Measurements from ENCODE around the gene FAM184A. TPM values are rescaled to one million over a fixed set of nuclear protein-coding genes. Genes with fewer than 3 reads are reported as not detected.

FAM184A gene
- total and polyA plus RNA-seq, 2 experiments from 2014 or later: 13.7 to 18.6 TPM

GRCh38 chr6:119113961-119114360 is 35.5 kb upstream of the FAM184A start:
- Histone ChIP-seq H2AFZ (no peak overlapping the region), H3K36me3 (ENCODE audit: insufficient read depth) (no peaks in the 10 kb centered on the region), H3K79me2 (replicated peaks; ENCODE audit: insufficient read depth) (no peaks in the 10 kb centered on the region), H3K4me3 (no peak overlapping the region), H3K27ac (ENCODE audit: low read depth) (no peak overlapping the region), H3K9me2 (ENCODE audit: insufficient read depth) (no peaks in the 10 kb centered on the region), H3F3A (replicated peaks; ENCODE audit: low read depth) (no peaks in the 10 kb centered on the region), H3K4me2 (no peak overlapping the region), H3K4me1 (ENCODE audit: insufficient read depth) (peaks cover 5% of the 10 kb centered on the region), H4K20me1 (replicated peaks; ENCODE audit: insufficient read depth) (no peaks in the 10 kb centered on the region), H3K27me3 (ENCODE audit: insufficient read depth) (0 out of 2 replicates have a peak, but pooled peaks cover 3% of the 10 kb centered on the region)
- DNase-seq (ENCODE audit: low spot score) (no peak), ATAC-seq (no peak)
- no peak overlapping the region for H3K27ac Mint-ChIP-seq
- no peaks in the 10 kb centered on the region for H3K9me3 Mint-ChIP-seq
- no peaks in the 10 kb centered on the region for H3K36me3 Mint-ChIP-seq (ENCODE audit: low read depth)
- H3K27me3 Mint-ChIP-seq (ENCODE audit: insufficient read depth, low read depth, poor library complexity): peaks cover 4% of the 10 kb centered on the region
- no peak overlapping the region for H3K4me3 Mint-ChIP-seq
- TF ChIP-seq REST (IDR thresholded peaks at IDR 0.05; ENCODE audit: unreplicated experiment) (no peak), ZNF114 (CRISPR knock-in tag; IDR thresholded peaks at IDR 0.05) (no peak), STAT1 (IDR thresholded peaks at IDR 0.05; ENCODE audit: unreplicated experiment) (no peak), ZNF331 (CRISPR knock-in tag; IDR thresholded peaks at IDR 0.05; ENCODE audit: low read depth) (no peak), CTCF (conservative IDR thresholded peaks at IDR 0.05; ENCODE audit: low read depth in 2 of 2) (no peak), EZH2phosphoT487 (IDR thresholded peaks at IDR 0.05; ENCODE audit: unreplicated experiment) (no peak), POLR2AphosphoS5 (IDR thresholded peaks at IDR 0.05; ENCODE audit: low read depth) (no peak), EZH2 (IDR thresholded peaks at IDR 0.05; ENCODE audit: low read depth, unreplicated experiment) (no peak), CREB1 (CRISPR knock-in tag; IDR thresholded peaks at IDR 0.05; ENCODE audit: low read depth) (no peak), JUNB (IDR thresholded peaks at IDR 0.05; ENCODE audit: unreplicated experiment) (no peak), NANOG (IDR thresholded peaks at IDR 0.05; ENCODE audit: borderline replicate concordance) (no peak)
- TF ChIP-seq, protein P1, sequence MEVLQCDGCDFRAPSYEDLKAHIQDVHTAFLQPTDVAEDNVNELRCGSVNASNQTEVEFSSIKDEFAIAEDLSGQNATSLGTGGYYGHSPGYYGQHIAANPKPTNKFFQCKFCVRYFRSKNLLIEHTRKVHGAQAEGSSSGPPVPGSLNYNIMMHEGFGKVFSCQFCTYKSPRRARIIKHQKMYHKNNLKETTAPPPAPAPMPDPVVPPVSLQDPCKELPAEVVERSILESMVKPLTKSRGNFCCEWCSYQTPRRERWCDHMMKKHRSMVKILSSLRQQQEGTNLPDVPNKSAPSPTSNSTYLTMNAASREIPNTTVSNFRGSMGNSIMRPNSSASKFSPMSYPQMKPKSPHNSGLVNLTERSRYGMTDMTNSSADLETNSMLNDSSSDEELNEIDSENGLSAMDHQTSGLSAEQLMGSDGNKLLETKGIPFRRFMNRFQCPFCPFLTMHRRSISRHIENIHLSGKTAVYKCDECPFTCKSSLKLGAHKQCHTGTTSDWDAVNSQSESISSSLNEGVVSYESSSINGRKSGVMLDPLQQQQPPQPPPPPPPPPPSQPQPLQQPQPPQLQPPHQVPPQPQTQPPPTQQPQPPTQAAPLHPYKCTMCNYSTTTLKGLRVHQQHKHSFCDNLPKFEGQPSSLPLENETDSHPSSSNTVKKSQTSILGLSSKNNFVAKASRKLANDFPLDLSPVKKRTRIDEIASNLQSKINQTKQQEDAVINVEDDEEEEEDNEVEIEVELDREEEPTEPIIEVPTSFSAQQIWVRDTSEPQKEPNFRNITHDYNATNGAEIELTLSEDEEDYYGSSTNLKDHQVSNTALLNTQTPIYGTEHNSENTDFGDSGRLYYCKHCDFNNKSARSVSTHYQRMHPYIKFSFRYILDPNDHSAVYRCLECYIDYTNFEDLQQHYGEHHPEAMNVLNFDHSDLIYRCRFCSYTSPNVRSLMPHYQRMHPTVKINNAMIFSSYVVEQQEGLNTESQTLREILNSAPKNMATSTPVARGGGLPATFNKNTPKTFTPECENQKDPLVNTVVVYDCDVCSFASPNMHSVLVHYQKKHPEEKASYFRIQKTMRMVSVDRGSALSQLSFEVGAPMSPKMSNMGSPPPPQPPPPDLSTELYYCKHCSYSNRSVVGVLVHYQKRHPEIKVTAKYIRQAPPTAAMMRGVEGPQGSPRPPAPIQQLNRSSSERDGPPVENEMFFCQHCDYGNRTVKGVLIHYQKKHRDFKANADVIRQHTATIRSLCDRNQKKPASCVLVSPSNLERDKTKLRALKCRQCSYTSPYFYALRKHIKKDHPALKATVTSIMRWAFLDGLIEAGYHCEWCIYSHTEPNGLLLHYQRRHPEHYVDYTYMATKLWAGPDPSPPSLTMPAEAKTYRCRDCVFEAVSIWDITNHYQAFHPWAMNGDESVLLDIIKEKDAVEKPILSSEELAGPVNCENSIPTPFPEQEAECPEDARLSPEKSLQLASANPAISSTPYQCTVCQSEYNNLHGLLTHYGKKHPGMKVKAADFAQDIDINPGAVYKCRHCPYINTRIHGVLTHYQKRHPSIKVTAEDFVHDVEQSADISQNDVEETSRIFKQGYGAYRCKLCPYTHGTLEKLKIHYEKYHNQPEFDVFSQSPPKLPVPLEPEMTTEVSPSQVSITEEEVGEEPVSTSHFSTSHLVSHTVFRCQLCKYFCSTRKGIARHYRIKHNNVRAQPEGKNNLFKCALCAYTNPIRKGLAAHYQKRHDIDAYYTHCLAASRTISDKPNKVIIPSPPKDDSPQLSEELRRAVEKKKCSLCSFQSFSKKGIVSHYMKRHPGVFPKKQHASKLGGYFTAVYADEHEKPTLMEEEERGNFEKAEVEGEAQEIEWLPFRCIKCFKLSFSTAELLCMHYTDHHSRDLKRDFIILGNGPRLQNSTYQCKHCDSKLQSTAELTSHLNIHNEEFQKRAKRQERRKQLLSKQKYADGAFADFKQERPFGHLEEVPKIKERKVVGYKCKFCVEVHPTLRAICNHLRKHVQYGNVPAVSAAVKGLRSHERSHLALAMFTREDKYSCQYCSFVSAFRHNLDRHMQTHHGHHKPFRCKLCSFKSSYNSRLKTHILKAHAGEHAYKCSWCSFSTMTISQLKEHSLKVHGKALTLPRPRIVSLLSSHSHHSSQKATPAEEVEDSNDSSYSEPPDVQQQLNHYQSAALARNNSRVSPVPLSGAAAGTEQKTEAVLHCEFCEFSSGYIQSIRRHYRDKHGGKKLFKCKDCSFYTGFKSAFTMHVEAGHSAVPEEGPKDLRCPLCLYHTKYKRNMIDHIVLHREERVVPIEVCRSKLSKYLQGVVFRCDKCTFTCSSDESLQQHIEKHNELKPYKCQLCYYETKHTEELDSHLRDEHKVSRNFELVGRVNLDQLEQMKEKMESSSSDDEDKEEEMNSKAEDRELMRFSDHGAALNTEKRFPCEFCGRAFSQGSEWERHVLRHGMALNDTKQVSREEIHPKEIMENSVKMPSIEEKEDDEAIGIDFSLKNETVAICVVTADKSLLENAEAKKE (CRISPR knock-in tag; IDR thresholded peaks at IDR 0.05): no peak
- TF ChIP-seq, protein P2, sequence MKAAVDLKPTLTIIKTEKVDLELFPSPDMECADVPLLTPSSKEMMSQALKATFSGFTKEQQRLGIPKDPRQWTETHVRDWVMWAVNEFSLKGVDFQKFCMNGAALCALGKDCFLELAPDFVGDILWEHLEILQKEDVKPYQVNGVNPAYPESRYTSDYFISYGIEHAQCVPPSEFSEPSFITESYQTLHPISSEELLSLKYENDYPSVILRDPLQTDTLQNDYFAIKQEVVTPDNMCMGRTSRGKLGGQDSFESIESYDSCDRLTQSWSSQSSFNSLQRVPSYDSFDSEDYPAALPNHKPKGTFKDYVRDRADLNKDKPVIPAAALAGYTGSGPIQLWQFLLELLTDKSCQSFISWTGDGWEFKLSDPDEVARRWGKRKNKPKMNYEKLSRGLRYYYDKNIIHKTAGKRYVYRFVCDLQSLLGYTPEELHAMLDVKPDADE (IDR thresholded peaks at IDR 0.05): no peak
- peaks cover 29% of the 10 kb centered on the region for H3K4me1 Mint-ChIP-seq

Measured in GM23338 (cell line).